A549 (cell line): ENCODE data around the gene FBXW2. TPM values are rescaled to one million over a fixed set of nuclear protein-coding genes. Genes with fewer than 3 reads are reported as not detected.

Experiments
- ATAC-seq, 2 experiments: fragments of 200-7000 bp in 1 of 2; fragments of >200 bp in 1 of 2; cut with Nextera tagmentation in 1 of 2; cut with Tn5 transposase in 1 of 2; 3 replicates each; pipeline versions ENCODE4 v1.8.0 to v1.9.1; 2018 to 2020; ENCODE audit warnings: mild to moderate bottlenecking in 1 of 2, moderate library complexity in 1 of 2
- CTCF ChIA-PET: fragments of 300-600 bp; sonication (Branson Sonifier 250); formaldehyde crosslinking; extraction: SDS; loops from one replicate; lab custom pipeline; 2021; ENCODE audit warnings: antibody characterized with exemption, inconsistent platforms; lab: Yijun Ruan, JAX
- POLR2A ChIA-PET: fragments of 350-600 bp; formaldehyde crosslinking; extraction: SDS; loops from one replicate; lab custom pipeline; 2021; ENCODE audit warnings: antibody characterized with exemption, inconsistent platforms; lab: Yijun Ruan, JAX
- DNase-seq, 2 experiments: peaks; one replicate each; pipeline versions ENCODE4 v3.0.0 to v3.0.0-alpha.2; 2011 to 2016; ENCODE audit warnings: low read depth in 1 of 2, low spot score in 1 of 2
- FAIRE-seq: peaks from 2 replicates; lab custom pipeline; 2011; peaks lifted over from hg19 to GRCh38; lab: Jason Lieb, UNC
- H3K27ac ChIP-seq, 2 experiments: fragments of >200 bp; sonication (Bioruptor Twin); formaldehyde crosslinking; 3 replicates each; pipeline ENCODE4 v1.5.1; 2016 to 2017
- H3K4me1 ChIP-seq: fragments of >200 bp; sonication (Bioruptor Twin); formaldehyde crosslinking; 3 replicates; pipeline ENCODE4 v1.6.1; 2016
- H3K4me2 ChIP-seq: fragments of >200 bp; sonication (Bioruptor Twin); formaldehyde crosslinking; 3 replicates; pipeline ENCODE4 v1.6.1; 2016
- H3K4me3 ChIP-seq: fragments of >200 bp; sonication (Bioruptor Twin); formaldehyde crosslinking; 3 replicates; pipeline ENCODE4 v1.5.1; 2016
- H3K9me3 ChIP-seq: fragments of >200 bp; sonication (Bioruptor Twin); formaldehyde crosslinking; 3 replicates; pipeline ENCODE4 v1.6.1; 2016
- CBX2 ChIP-seq: fragments of 200-600 bp; sonication (generic); IDR thresholded peaks from 2 replicates; pipeline ENCODE4 v1.6.1; 2016; ENCODE audit warnings: low read depth, mild to moderate bottlenecking, borderline replicate concordance
- EP300 ChIP-seq, 2 experiments: fragments of >200 bp; sonication (Bioruptor Twin); formaldehyde crosslinking; IDR thresholded peaks; 2 replicates in 1 of 2; 3 replicates in 1 of 2; pipeline ENCODE4 v1.6.1; 2016 to 2017
- FOSB ChIP-seq: fragments of 250-450 bp; sonication (Bioruptor Pico); IDR thresholded peaks from 2 replicates; pipeline ENCODE4 v1.5.0; 2020; ENCODE audit warnings: mild to moderate bottlenecking, moderate library complexity
- FOSL2 ChIP-seq, 2 experiments: fragments of 450-650 bp in 1 of 2; fragments of >200 bp in 1 of 2; sonication (Bioruptor Twin) in 1 of 2; formaldehyde crosslinking; IDR thresholded peaks; 2 replicates each; pipeline versions ENCODE4 v1.5.0 to v1.6.1; 2016 to 2020; ENCODE audit warnings: mild to moderate bottlenecking in 1 of 2, moderate library complexity in 1 of 2
- HDAC2 ChIP-seq: fragments of 200-600 bp; sonication (generic); IDR thresholded peaks from 2 replicates; pipeline ENCODE4 v1.6.1; 2016
- JUNB ChIP-seq: fragments of >200 bp; sonication (Bioruptor Twin); formaldehyde crosslinking; IDR thresholded peaks from 2 replicates; pipeline ENCODE4 v1.6.1; 2016
- KDM1A ChIP-seq: fragments of 200-600 bp; sonication (generic); IDR thresholded peaks from 2 replicates; pipeline ENCODE4 v1.6.1; 2016; ENCODE audit warnings: low read depth, mild to moderate bottlenecking
- KDM5A ChIP-seq: fragments of 200-600 bp; sonication (generic); IDR thresholded peaks from 2 replicates; pipeline ENCODE4 v1.6.1; 2016; ENCODE audit warnings: antibody characterized with exemption, mild to moderate bottlenecking
- PHF8 ChIP-seq: fragments of 200-600 bp; sonication (generic); IDR thresholded peaks from 2 replicates; pipeline ENCODE4 v1.6.1; 2016; ENCODE audit warnings: low read depth, mild to moderate bottlenecking, antibody characterized with exemption, moderate library complexity, borderline replicate concordance
- RAD21 ChIP-seq, 2 experiments: fragments of >200 bp in 1 of 2; sonication (Bioruptor Twin) in 1 of 2; formaldehyde crosslinking in 1 of 2; IDR thresholded peaks in 1 of 2; conservative IDR thresholded peaks in 1 of 2; 2 replicates in 1 of 2; 3 replicates in 1 of 2; pipeline ENCODE4 v1.6.1; 2012 to 2018; ENCODE audit warnings: inconsistent platforms in 1 of 2
- RARB ChIP-seq: fragments of 250-450 bp; sonication (Bioruptor Pico); IDR thresholded peaks from 2 replicates; pipeline ENCODE4 v1.8.0; 2021; ENCODE audit warnings: mild to moderate bottlenecking, moderate library complexity
- RNF2 ChIP-seq: fragments of 200-600 bp; sonication (generic); IDR thresholded peaks from 2 replicates; pipeline ENCODE4 v1.6.1; 2016; ENCODE audit warnings: low read depth, mild to moderate bottlenecking, antibody characterized with exemption, moderate library complexity, borderline replicate concordance
- TFCP2L1 ChIP-seq: fragments of 250-450 bp; sonication (Bioruptor Pico); IDR thresholded peaks from 2 replicates; pipeline ENCODE4 v1.5.0; 2021; ENCODE audit warnings: mild to moderate bottlenecking
- ZC3H11A ChIP-seq: fragments of 450-650 bp; IDR thresholded peaks from 2 replicates; pipeline ENCODE4 v1.6.1; 2014; ENCODE audit warnings: antibody characterized with exemption, mild to moderate bottlenecking
- ZFP36 ChIP-seq: fragments of 450-650 bp; IDR thresholded peaks from 2 replicates; pipeline ENCODE4 v1.6.1; 2014; ENCODE audit warnings: borderline replicate concordance; ENCODE audit not compliant: partially characterized antibody
- WGBS: methylation state at CpG from one replicate; pipeline ENCODE4 v1.1.6; 2017; ENCODE audit errors: missing lambda C conversion rate; 5-methylcytosine and 5-hydroxymethylcytosine counted together
- polyA plus RNA-seq, 4 experiments: library from polyadenylated mRNA; depleted of rRNA in 3 of 4; stranded (reverse); fragments of >200 nt; fragmentation: RNase III in 1 of 4; extraction: RNeasy Plus Mini Kit Qiagen cat#74134 plus additional on column Dnase treatment in 1 of 4; gene quantifications; 2 replicates in 3 of 4; 3 replicates in 1 of 4; pipeline ENCODE4 v1.2.3, GENCODE V29; 2011 to 2017
- TF ChIP-seq, protein P1 (sequence below): fragments of 250-450 bp; sonication (Bioruptor Pico); IDR thresholded peaks from 2 replicates; pipeline ENCODE4 v1.5.0; 2021; ENCODE audit warnings: mild to moderate bottlenecking, moderate library complexity, borderline replicate concordance
- TF ChIP-seq, protein P2 (sequence below): fragments of >200 bp; sonication (Bioruptor Twin); formaldehyde crosslinking; IDR thresholded peaks from 2 replicates; pipeline ENCODE4 v1.6.1; 2016
- TF ChIP-seq, protein P3 (sequence below): fragments of 250-450 bp; sonication (Bioruptor Pico); IDR thresholded peaks from 2 replicates; pipeline ENCODE4 v1.5.0; 2020; ENCODE audit warnings: low read depth, mild to moderate bottlenecking, moderate library complexity
- TF ChIP-seq, protein P4 (sequence below): fragments of >200 bp; sonication (Bioruptor Twin); formaldehyde crosslinking; IDR thresholded peaks from 3 replicates; pipeline ENCODE4 v1.6.1; 2016

The FBXW2 gene
- polyA plus RNA-seq, 2 of the 4 experiments (the other 2 are of a cell fraction), result 28.8 to 60.0 TPM

DNA sequence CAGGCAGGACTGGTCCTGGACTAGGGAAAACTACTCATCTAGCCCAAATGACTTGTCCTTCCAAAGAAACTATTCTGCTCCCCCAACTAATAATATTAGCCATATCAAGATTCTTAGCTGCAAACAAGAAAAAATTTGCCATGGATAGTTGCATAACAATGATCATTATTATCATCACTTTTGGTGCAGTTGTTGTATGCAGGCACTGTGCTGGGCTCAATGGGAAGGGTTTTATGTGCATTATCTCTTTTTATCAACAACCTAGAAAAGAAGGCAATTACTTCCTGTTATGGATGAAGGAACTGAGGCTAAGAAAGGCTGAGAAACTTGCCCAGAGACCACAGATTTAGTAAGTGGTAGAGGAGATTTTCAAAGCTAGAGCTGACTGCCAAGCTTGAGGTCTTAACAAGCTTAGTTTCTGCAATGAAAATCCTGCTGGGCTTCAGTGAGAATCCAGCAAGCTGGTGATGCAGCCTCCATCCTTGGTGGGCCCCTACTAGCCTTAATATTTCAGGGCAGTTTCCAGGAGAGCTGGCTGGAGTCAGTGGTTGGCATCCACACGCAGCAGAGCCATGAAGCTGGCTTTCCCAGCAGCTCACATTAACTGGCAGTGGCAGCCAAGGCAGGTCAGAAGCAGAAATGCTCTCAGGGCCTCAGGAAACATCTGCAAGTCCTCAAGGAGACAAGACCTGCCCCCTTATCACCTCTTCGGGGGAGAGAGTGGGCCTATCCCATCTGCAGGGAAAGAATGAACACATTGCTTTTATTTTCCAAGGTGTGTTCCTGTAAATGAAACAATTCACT, 58.4 kb downstream of the FBXW2 start:
- Histone ChIP-seq H3K27ac (peak overlapping the region; percentile 63 to 77), H3K4me3 (no peak overlapping the region), H3K9me3 (no peaks in the 10 kb centered on the region), H3K4me2 (peak overlapping the region; percentile 35; the same call in 2 of the 3 replicates), H3K4me1 (peaks cover 28% of the 10 kb centered on the region)
- CTCF ChIA-PET, result interaction anchor here (0.9 to 3.8 kb wide), 4 partner anchors 8 to 115 kb away, joined by 3 to 20 read pairs (median 6); no protein-coding TSS in a partner anchor
- POLR2A ChIA-PET, result interaction anchor here (1.2 kb wide), 1 partner anchor 58 kb away, joined by 4 read pairs; the partner anchor contains the start of gene FBXW2
- 46% methylated on average over 2 of the region's 2 CpGs for WGBS
- TF ChIP-seq ZC3H11A (no peak), TFCP2L1 (CRISPR knock-in tag) (no peak), ZFP36 (no peak), FOSL2 (IDR thresholded peaks at IDR 0.05) (no peak), FOSL2 (CRISPR knock-in tag; IDR thresholded peaks at IDR 0.05) (no peak), FOSB (CRISPR knock-in tag) (no peak), RAD21 (conservative IDR thresholded peaks at IDR 0.05 in 1 of 2, IDR thresholded peaks at IDR 0.05 in 1 of 2) (no peak), PHF8 (no peak), RARB (CRISPR knock-in tag) (no peak), KDM1A (no peak), JUNB (no peak), EP300 (IDR thresholded peaks at IDR 0.05) (no peak), CBX2 (no peak), RNF2 (no peak)
- TF ChIP-seq, protein P1, sequence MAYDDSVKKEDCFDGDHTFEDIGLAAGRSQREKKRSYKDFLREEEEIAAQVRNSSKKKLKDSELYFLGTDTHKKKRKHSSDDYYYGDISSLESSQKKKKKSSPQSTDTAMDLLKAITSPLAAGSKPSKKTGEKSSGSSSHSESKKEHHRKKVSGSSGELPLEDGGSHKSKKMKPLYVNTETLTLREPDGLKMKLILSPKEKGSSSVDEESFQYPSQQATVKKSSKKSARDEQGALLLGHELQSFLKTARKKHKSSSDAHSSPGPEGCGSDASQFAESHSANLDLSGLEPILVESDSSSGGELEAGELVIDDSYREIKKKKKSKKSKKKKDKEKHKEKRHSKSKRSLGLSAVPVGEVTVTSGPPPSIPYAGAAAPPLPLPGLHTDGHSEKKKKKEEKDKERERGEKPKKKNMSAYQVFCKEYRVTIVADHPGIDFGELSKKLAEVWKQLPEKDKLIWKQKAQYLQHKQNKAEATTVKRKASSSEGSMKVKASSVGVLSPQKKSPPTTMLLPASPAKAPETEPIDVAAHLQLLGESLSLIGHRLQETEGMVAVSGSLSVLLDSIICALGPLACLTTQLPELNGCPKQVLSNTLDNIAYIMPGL (CRISPR knock-in tag), result no peak
- TF ChIP-seq, protein P2, sequence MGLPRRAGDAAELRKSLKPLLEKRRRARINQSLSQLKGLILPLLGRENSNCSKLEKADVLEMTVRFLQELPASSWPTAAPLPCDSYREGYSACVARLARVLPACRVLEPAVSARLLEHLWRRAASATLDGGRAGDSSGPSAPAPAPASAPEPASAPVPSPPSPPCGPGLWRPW, result no peak
- FAIRE-seq (no peak), ATAC-seq (peak in 1 of 2 experiments; percentile 25; a peak in 3 of 6 replicates), DNase-seq (no peak)

DNA sequence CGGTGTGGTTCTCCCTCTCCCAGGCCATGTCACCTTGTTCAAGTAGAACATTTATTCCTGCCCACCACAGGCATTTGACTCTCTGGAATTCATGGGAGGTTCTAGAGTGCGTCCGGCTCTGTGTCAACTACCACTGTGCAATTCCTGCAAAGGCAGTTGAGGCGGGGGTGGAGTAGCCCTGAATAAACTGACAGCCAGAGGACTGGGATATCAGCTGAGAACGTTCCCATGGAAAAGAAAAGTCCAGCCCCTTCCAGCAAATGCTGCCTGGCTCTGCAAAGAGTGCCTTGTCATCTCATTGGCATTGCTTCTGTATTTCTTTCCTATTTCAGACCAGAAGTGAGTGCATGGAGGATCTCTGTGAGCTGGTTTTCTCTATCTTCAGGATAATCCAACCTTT, 60.0 kb downstream of the FBXW2 start:
- DNase-seq (no peak), FAIRE-seq (no peak), ATAC-seq (no peak)
- Histone ChIP-seq H3K4me2 (no peak overlapping the region), H3K4me1 (peaks cover 28% of the 10 kb centered on the region), H3K27ac (peak overlapping the region; percentile 29 to 49; a peak in 3 of 6 replicates), H3K4me3 (no peak overlapping the region), H3K9me3 (no peaks in the 10 kb centered on the region)
- TF ChIP-seq HDAC2 (no peak), KDM5A (no peak)
- TF ChIP-seq, protein P3, sequence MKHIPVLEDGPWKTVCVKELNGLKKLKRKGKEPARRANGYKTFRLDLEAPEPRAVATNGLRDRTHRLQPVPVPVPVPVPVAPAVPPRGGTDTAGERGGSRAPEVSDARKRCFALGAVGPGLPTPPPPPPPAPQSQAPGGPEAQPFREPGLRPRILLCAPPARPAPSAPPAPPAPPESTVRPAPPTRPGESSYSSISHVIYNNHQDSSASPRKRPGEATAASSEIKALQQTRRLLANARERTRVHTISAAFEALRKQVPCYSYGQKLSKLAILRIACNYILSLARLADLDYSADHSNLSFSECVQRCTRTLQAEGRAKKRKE, result no peak
- TF ChIP-seq, protein P4, sequence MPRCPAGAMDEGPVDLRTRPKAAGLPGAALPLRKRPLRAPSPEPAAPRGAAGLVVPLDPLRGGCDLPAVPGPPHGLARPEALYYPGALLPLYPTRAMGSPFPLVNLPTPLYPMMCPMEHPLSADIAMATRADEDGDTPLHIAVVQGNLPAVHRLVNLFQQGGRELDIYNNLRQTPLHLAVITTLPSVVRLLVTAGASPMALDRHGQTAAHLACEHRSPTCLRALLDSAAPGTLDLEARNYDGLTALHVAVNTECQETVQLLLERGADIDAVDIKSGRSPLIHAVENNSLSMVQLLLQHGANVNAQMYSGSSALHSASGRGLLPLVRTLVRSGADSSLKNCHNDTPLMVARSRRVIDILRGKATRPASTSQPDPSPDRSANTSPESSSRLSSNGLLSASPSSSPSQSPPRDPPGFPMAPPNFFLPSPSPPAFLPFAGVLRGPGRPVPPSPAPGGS, result no peak
- POLR2A ChIA-PET, result no interaction called here
- CTCF ChIA-PET, result interaction anchor here (1.0 to 3.4 kb wide), 4 partner anchors 12 to 113 kb away, joined by 3 to 20 read pairs (median 8); no protein-coding TSS in a partner anchor
- WGBS, result 73% methylated on average over 5 of the region's 5 CpGs
